Astrocyte (in vitro differentiated cells and primary cell): ENCODE results near the gene ALK.

Source experiments
- EZH2 ChIP-seq: IDR thresholded peaks from 2 replicates; pipeline ENCODE4 v1.6.1; 2012; ENCODE audit warnings: mild to moderate bottlenecking, low read length, inconsistent platforms; ENCODE audit not compliant: insufficient read depth
- TF ChIP-seq, protein P1 (sequence below): IDR thresholded peaks from 2 replicates; pipeline ENCODE4 v1.5.1; 2011; ENCODE audit warnings: low read depth, mild to moderate bottlenecking, inconsistent platforms, low read length, moderate library complexity; ENCODE audit not compliant: insufficient read depth

DNA sequence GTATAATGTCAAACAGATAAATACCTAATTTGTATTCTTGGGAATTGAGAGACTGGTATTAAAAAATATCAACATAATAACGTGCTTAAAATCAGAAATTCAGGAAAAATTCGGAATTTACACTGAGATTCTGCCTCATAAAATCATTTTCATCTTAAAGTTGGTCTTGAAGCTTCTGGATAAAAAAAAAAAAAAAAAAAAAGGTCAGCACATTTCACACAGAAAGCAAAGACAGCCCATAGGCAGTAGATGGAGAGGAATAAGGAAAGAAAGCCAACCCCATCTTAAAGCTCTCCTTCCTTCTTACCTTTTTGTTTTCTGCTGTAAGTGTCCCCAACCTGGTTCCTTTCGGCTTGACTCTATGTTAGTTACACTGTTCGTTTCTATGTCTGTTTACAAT lies 41.5 kb upstream of the ALK start:
- TF ChIP-seq, protein P1, sequence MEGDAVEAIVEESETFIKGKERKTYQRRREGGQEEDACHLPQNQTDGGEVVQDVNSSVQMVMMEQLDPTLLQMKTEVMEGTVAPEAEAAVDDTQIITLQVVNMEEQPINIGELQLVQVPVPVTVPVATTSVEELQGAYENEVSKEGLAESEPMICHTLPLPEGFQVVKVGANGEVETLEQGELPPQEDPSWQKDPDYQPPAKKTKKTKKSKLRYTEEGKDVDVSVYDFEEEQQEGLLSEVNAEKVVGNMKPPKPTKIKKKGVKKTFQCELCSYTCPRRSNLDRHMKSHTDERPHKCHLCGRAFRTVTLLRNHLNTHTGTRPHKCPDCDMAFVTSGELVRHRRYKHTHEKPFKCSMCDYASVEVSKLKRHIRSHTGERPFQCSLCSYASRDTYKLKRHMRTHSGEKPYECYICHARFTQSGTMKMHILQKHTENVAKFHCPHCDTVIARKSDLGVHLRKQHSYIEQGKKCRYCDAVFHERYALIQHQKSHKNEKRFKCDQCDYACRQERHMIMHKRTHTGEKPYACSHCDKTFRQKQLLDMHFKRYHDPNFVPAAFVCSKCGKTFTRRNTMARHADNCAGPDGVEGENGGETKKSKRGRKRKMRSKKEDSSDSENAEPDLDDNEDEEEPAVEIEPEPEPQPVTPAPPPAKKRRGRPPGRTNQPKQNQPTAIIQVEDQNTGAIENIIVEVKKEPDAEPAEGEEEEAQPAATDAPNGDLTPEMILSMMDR: no peak
- no peak for TF ChIP-seq EZH2
